SHP77 (cell line): ENCODE data around the gene METTL22.

Experiments used
- DNase-seq, 2 experiments: peaks; one replicate each; lab custom pipeline; 2025; lab: John Stamatoyannopoulos, UW

The METTL22 gene, protein sequence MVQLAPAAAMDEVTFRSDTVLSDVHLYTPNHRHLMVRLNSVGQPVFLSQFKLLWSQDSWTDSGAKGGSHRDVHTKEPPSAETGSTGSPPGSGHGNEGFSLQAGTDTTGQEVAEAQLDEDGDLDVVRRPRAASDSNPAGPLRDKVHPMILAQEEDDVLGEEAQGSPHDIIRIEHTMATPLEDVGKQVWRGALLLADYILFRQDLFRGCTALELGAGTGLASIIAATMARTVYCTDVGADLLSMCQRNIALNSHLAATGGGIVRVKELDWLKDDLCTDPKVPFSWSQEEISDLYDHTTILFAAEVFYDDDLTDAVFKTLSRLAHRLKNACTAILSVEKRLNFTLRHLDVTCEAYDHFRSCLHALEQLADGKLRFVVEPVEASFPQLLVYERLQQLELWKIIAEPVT

DNA sequence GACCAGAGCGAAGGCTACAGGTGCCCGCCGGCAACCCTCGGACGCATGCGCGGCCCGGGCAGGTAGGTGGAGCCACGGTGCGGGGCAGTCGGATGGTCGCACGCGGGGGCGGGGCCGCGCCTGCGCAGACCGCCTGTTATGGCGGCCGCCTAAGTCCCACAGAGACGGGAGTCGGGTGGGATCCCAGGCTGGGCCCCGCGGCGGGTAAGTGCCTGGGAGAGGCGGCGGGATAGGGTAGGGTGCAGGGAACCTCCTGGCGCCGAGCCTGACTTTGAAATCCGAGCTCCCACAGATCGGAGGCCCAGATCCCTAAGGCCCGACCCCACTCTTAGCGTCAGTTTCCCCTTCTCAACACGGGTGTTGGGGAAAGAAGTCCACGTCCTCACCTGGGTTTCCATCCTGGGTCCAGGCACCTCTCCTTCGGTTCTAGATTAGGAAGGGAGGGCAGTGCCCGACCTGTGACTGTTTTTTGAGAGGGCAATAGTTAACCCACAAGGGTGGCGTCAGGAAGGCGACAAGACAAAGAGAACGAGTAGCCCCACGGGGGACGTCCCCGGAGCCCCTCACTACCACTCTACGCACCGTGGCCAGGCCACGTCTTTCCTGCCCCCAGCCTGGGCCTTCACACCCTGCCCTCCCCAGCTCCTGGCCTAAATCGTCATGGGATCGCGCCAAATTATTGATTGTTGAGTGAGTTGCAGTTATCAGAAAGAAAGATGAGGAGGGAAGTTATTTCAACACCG, at the start of gene METTL22:
METTL22 (plus strand) TSS at position 127 of the 743 bp plus-strand sequence. CDS start 3,968 bp downstream, outside the sequence.
- peak; percentile 63 to 81 for DNase-seq

DNA sequence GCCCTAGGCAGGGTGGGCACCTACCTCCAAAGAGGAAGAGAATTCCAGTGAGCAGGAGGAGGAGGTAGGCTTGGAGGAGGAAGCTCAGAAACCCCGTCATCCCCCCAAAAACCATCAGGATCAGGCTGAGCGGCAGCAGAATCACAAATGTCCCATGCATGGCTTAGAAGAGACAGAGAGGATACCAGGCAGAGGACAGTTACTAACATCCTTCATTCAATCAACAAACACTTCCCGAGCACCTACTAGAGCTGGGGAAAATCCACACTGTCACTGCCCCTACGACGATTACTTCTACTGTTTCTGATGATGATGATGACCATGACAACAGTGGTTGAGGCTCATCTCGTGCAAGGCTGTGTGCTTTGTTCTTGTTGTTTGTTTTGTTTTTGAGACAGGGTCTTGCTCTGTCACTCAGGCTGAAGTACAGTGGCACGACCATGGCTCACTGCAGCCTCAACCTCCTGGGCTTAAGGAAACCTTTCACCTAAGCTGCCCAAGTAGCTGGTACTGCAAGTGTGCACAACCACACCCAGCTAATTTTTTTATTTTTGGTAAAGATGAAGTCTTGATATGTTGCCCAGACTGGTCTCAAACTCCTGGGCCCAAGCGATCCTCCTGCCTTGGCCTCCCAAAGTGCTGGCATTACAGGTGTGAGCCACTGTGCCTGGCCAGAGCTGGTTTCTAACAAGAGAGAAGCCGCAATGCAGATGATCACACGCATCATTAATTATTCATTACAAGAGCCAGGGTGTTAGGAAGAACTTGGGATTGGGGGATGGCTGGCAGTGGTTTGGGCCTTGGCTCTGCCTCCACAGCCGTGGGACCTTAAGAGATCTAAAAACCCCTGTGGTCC, 49.2 kb upstream of the METTL22 start:
- no peak for DNase-seq

DNA sequence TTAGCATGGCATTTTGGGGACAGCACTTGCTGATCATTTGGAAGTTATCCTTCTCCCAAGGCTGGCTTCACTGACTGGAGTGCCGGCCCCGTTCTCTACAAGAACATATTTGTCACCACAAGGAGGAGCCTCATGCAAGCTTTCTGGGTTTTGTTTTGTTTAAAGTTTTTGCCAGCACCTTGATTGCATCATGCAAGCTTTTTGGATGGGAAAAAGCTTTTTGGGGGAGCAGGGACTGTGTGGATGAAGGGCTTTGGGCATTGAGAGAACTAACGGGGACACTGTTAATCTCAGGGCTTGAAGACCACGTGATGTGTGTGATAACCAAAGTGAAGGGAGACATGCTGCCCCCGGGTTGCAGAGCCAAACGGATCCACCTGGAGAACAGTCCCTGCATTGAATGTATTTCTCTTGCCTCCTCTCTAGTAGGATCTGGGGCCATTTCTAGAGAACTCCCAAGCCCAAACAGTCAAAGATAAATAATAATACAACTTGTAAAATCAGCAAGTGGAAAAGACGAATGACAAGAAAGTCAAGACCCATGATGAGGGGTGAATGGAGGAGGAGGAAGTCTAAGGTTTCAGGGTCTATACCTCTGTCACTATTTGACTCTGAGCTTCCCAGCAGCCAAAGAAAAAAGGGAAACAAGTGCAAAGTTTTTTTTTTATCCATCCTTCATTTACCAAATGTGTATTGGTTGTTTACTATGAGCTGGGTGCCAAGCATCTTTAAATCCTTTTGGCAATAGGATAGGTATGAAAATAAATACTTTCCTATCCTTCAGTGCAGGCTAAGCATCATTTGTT, 48.4 kb upstream of the METTL22 start:
- peak in 1 of 2 experiments; percentile 19 for DNase-seq

DNA sequence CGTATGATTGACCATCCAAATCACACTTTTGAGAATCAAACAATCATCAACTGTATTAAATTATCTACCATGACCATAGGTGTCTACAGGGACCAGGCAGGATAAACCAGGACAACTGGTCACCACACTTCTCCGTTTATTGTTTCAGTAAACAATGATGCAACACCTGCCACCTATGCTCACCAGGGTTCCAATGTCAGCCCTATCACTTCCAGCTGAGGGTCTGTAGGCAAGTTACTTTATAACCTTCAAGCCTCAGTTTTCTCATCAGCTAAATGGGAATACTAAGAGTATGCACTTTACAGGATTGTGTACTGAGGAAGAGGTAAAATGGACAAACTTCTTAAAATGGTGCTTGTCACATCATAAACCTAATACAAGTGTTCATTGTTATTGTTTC, 46.1 kb upstream of the METTL22 start:
- no peak for DNase-seq

DNA sequence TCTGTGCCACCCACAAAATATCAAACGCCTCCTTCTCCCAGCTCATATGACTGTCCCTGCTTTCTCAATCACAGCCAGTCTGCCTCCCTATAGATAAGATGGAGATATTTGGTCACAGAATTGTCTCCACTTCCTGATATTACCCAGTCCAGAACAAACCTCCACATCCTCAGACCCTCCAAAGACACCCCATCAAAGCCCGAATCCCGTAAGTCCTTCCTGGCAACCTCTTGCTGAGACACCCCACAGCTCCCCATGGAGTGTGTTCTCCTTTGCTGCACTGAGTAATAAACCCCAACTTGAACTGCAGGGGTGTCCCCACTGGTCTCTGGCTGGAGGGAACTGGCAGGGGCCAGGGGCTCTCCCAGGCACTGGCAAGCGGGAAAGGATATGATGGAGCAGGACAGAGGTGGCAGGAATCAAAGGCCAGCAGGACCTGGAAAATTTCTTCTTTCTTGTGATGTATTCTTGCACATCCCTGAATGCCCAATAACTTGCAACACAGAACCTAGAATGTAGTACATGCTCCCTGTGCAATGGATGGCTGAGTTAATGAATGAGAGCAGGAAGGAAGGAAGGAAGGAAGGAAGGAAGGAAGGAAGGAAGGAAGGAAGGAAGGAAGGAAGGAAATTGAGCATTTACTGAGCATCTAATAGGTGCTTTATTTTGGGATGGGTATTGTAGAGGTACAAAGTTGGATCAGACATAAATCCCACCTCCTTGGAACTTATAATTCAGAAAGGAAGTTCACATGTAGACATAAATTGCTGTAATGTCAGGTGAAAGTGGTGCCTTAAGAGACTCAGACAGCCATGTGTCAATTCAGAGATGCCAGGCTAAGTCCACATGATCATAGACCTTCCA, 45.1 kb upstream of the METTL22 start:
- no peak for DNase-seq

DNA sequence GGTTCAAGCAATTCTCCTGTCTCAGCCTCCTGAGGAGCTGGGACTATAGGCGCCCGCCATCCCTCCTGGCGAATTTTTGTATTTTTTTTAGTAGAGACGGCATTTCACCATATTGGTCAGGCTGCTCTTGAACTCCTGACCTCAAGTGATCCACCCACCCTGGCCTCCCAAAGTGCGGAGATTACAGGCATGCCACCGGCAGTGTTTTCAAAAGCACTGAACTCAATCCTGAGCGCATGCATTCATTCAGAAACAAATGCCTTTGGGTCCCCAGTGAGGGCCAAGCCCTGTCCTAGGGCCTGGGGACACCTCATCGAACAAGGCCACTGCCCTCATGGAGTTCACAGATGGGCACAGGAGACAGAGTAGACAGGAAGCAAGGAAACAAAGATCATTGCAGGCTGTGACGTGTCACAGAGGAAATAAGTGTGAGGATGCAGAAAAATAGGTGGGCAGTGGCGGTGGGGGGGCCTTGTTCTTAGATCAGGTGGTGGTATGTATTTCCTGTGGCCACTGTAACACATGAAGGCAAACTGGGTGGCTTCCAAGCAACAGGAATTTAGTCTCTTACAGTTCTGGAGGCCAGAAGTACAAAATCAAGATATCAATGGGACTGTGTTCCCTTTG, 43.7 kb upstream of the METTL22 start:
- DNase-seq: no peak

DNA sequence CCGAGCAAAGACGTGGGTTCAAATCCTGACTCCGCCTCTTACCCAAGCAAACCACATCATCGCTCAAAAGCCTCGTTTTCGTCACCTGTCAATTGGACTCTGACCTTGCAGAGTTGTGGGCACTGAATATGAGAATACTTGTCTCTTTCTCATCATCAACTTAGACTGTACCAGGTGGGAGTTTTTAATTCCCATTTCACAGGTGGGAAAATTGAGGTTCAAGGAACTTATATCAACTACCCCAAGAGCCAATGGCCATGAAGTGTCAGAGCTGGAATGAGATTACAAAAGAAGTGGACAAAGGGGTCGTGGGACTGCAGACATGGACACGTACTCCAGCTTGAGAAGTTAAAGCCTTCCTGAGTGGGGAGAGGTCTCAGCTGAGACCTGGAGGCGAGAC, 41.9 kb upstream of the METTL22 start:
- DNase-seq: no peak

DNA sequence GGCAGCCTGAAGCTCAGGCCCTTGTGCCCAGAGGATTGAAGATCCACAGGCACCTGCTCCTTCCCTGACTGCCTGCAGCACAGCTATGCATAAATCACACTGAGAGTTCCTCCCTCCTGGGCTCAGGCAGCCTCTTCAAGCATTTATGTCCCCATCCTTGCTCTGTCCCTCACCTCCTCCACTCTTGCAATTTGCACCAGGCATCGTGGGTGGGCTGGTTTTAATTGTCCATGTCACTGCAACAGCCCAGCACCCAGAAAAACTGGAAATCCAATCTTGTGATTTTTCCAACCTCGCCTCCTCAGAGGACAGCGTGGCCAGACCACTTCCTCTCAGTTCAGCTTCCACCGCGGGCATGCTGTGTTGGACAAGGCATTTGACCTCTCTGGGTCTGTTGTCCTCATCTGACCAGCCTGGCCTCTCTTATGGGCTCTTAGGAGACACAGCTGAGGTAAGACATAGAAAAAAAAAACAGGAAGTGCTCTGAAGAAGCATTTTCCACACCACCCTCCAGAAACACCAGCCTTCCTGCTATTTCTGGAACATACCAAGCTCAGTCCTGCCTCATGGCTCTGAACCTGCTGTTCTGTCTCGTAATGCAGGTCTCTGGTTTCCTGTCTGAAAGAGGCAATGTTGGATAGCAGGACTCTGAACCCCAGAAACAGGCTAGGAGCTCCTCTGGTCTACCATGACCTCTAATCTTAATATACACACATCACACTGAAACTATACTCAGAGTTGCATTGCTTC, 39.5 kb upstream of the METTL22 start:
- DNase-seq: no peak

DNA sequence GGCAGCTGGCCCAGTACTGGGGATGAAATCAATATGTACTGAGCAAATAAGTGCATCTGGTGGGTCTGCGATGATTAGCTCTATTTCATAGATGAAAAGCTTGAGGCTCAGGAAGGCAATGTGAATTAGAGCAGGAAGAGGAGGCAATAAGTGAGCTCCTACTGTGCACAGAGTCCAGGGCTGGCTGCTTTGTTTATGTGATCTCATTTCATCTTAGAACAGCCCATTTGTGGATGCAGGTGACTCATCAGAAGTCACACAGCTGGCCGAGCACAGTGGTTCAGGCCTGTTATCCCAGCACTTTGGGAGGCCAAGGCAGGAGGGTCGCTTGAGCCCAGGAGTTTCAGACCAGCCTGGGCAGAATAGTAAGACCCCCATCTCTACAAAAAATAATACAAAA, 38.3 kb upstream of the METTL22 start:
- peak; percentile 51 to 59 for DNase-seq

DNA sequence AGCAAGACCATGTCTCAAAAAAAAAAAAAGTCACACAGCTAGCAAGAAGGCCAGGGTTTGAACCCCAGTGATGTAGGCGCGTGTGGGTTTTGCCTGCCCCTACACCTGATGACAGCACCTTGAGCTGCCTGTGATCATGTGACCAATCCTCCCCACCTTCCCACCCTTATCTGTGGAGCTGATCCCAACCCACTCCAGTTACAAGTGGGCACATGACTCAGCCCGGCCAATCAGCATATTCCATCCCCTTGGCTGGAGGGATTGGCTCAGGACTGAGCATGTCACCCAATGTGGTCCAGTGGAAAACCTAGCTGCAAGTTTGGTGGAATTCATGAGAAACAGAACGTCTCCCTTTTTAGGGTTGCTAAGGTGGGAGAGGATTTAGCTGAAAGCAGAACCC, 37.8 kb upstream of the METTL22 start:
- DNase-seq: peak in 1 of 2 experiments; percentile 22

DNA sequence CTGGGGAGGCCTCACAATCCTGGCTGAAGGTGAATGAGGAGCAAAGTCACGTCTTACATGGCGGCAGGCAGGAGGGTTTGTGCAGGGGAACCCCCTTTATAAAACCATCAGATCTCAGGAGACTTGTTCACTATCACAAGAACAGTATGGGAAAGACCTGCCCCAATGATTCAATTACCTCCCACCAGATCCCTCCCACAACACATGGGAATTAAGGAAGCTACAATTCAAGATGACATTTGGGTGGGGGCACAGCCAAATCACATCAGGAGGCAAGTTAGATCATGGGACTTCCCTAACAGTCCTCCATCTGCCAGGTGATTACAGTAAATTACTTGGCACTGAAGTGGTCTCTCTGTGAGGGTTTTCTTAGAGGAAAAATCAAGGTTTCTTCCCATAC, 36.5 kb upstream of the METTL22 start:
- DNase-seq: no peak

DNA sequence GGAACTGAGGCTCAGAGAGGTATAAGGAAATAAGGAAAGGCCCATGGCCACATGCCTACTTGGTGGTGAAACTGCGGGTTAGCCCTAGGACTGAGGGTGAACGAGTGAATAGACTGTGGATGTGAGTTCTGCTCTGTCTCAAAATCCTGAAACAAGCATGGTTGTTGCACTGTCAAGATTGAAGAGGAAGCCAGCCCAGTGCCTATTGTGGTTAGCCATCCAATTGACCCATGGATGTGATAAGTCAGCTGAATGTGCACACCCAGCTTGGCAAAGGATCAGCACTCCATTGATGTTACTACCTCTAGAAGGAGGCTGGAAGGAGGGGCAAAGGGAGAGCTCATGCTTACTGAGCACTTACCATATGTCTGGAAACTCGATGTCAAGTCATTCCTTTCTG, 35.6 kb upstream of the METTL22 start:
- no peak for DNase-seq

DNA sequence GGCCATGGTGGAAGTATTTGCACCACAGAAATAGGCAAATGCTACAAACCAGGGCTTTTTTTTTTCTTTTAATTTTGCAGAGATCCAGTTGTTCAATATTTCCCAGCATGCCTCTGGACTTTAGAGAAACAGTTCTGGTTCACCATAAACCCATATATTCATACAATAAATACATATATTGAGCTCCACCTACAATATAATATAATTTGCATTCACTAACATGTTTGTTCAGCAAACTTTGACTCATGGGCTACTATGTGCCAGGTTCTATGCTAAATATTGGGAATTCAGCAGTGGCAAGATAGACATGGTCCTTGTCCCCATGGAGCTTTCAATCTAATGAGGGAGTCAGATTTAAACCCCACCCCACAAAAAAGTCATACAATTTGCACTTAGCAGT, 34.4 kb upstream of the METTL22 start:
- DNase-seq: no peak

DNA sequence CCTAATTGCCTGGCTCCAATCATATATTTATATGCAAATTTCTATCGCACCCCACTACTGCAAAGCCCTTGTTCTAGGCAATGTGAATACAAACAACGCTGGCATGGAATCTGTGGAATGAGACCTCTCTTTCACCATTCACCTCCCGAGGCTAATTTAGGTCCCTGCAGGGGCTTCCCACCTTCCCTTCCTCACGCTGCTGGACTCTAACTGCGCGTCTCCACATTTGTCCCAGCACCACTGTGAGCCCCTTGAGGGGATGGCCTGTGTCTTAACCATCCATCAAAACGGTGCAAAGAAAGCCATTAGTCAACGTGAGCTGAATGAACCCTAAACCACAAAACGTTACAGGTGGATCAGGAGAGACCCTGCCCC, 32.8 kb upstream of the METTL22 start:
- no peak for DNase-seq

DNA sequence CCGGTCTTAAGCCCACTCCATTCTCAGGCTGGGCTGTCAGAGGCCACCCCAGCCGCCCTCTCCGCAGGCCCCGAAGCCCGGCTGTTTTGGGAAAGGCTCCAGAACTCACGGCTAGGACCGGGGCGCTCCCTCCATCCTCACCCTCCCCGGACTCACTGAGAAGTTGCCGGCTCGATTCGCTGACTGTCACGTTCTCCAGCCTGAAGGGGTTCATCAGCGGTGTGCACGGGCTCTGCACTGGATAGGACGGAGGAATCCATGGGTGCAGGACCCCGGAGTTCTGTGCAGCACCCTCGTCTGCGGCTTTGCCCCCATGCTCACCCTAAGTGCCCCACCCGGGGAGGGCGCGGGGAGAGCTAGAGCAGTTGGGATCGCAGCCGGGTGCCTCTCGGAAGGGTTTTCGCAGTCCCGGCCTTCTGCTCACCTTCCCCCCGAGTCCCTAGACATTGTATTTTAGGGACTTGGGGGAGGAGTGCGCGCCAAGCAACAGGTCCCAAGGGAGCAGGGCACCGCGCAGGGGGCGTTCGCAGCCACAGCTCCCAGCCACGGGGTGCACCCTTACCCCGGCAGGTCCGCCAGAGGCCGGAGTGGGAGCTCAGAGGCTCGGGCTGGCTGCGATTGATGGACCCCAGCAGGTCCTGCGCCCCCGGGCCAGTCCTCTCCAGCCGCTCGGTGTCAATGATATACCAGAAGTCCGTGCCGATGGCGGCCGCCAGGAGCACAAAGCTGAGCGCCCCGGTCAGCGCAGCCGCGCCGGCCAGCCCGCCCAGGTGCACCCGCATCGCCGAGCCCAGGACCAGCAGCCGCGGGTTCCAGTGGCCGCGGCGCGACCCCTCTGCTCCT, 32.2 kb upstream of the METTL22 start:
- no peak for DNase-seq

DNA sequence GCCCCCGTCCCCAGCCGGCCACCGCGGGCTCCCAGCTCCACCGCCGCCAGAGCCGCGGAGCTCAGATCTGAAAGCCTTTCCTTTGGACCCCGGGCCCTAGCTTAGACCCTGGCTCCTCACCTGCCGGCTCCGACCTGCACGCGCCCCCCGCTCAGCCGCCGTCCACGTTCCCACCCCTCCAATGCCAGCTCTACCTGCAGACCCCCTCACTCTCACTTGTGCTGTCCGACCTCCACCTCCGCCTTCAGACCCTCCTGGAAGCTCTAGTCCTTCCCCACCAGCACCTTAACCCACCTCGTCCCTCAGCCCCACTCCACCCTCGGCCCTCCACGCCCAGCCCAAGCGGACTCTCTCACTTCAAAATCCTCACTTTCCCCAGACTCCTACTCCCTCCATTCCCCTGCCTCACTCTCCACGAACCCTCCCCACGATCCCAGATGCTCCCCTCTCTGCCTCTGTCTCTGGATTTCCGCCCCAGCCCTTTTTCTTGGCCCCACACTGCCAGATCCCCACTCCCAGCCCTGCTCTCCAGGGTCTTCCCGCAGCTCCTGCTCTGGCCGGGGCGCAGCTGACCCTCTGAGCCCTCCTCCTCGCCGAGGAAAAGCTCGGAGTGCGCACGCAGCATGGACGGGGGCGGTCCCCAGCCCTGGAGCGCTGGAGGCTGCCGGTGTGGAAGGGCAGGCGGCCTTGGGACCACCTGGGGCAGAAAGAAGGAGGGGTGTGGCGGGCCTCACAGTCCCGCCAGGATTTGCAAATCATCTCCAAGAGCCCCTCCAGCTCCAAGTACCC, 31.4 kb upstream of the METTL22 start, which contains the start of gene TMEM114:
TMEM114 (minus strand) TSS at position 612 of the 789 bp plus-strand sequence. CDS start 673 bp downstream, outside the sequence.
- DNase-seq: no peak

DNA sequence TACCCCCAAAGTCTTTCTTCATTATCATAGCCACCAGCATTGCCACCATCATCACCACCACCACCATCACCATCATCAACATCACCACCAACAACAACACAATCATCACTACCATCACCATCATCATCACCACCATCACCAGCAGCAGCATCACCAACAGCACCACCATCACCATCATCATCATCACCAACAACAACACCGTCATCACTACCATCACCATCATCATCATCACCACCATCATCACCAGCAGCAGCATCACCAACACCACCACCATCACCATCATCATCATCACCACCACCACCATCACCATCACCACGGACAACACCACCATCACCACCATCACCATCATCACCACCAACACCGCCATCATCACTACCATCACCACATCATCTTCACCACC, 30.7 kb upstream of the METTL22 start:
- no peak for DNase-seq

DNA sequence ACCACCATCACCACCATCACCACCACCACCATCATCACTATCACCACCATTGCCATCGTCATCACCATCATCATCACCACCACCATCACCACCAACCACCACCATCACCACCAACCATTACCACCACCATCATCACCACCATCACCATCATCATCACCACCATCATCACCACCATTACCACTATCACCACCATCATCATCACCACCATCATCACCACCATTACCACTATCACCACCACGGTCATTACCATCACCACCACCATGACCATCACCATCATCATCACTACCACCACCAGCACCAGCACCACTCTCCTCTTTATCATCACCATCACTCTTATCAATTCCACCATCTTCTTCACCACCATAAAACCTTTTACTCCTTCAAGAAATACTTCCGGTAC, 30.0 kb upstream of the METTL22 start:
- no peak for DNase-seq
